ENCODE measurements around the gene PCDHA7.
"Not testable (repeated sequence)": the region's sequence is repeated elsewhere in the genome, so short reads cannot be mapped to it uniquely, and the experiment has no call there.

Gene PCDHA7

DNA sequence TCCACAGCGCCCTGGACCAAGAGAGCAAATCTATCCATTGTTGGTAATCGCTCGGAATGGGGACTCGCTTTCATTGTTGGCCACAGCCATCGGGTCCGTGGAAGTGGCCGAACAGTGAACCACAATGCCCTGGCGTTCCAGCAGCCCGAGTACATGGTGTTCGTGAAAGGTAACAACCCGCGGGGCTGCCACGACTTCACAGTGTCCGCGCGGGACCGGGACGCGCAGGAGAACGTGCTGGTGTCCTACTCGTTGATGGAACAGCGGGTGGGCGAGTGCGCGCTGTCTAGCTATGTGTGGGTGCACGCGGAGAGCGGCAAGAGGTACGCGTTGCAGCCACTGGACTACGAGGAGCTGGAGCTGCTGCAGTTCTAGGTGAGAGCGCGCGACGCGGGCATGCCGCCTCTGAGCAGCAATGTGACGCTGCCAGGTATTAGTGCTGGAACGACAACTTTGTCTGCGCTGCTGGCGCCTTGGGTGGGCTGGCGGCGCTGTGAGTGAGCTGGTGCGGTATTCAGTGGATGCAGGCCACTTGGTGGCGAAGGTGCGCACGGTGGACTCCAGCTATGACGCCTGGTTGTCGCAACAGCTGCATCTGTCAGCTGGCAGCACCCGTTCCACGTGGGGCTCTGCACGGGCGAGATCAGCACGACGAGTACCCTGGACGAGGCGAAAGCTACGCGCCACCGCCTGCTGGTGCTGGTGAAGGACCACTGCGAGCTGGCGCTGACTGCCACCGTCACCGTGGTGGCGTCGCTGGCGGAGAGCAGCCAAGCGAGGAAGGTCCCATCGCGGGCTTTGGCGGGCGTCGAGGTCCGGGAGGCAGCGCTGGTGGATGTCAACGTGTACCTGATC lies 28.6 kb downstream of the PCDHA7 start:
- DNase-seq = no peak

DNA sequence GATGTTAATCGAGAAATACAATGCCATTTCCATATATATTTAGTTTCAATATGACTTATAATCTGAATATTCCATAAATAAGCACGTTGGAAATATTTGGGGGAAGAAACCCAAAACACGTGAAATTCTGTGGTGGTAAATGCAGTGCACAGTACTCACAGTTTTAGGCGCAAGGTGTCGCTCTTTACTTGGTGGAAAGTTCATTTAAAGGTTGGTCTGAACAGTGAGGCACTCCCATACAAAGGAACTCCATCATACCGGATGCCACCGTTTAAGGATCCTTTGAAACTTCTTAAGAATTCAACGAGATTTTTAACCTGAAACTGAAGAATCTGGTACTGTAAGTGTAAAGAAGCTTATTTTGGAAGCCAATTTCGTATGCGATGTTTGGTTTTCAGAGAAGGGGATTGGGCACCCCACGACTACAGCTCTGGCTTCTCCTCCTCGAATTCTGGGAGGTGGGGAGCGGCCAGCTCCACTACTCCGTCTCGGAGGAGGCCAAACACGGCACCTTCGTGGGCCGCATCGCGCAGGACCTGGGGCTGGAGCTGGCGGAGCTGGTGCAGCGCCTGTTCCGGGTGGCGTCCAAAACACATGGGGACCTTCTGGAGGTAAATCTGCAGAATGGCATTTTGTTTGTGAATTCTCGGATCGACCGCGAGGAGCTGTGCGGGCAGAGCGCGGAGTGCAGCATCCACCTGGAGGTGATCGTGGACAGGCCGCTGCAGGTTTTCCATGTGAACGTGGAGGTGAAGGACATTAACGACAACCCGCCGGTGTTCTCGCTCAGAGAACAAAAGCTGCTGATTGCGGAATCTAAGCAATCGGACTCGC lies 34.9 kb downstream of the PCDHA7 start, which contains the start of gene PCDHA11:
Gene PCDHA11 (plus strand): TSS at position 237 of the 834 bp plus-strand sequence. CDS start 147 bp downstream, at position 384.
- DNase-seq = no peak

GRCh38 chr5:140869555-140869886 lies 35.5 kb downstream of the PCDHA7 start:
- no peak for DNase-seq

DNA sequence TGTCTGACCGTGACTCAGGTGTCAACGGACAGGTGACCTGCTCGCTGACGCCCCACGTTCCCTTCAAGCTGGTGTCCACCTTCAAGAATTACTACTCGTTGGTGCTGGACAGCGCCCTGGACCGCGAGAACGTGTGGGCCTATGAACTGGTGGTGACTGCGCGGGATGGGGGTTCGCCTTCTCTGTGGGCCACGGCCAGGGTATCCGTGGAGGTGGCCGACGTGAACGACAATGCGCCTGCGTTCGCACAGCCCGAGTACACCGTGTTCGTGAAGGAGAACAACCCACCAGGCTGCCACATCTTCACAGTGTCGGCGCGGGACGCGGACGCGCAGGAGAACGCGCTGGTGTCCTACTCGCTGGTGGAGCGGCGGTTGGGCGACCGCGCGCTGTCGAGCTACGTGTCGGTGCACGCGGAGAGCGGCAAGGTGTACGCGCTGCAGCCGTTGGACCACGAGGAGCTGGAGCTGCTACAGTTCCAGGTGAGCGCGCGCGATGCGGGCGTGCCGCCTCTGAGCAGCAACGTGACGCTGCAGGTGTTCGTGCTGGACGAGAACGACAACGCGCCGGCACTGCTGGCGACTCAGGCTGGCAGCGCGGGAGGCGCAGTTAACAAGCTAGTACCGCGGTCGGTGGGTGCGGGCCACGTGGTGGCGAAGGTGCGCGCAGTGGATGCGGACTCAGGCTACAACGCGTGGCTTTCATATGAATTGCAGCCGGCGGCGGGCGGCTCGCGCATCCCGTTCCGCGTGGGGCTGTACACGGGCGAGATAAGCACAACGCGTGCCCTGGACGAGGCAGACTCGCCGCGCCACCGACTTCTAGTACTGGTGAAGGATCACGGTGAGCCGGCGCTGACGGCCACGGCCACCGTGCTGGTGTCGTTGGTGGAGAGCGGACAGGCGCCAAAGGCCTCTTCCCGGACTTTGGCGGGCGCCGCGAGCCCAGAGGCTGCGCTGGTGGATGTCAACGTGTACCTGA lies 36.4 kb downstream of the PCDHA7 start:
- DNase-seq = no peak

DNA sequence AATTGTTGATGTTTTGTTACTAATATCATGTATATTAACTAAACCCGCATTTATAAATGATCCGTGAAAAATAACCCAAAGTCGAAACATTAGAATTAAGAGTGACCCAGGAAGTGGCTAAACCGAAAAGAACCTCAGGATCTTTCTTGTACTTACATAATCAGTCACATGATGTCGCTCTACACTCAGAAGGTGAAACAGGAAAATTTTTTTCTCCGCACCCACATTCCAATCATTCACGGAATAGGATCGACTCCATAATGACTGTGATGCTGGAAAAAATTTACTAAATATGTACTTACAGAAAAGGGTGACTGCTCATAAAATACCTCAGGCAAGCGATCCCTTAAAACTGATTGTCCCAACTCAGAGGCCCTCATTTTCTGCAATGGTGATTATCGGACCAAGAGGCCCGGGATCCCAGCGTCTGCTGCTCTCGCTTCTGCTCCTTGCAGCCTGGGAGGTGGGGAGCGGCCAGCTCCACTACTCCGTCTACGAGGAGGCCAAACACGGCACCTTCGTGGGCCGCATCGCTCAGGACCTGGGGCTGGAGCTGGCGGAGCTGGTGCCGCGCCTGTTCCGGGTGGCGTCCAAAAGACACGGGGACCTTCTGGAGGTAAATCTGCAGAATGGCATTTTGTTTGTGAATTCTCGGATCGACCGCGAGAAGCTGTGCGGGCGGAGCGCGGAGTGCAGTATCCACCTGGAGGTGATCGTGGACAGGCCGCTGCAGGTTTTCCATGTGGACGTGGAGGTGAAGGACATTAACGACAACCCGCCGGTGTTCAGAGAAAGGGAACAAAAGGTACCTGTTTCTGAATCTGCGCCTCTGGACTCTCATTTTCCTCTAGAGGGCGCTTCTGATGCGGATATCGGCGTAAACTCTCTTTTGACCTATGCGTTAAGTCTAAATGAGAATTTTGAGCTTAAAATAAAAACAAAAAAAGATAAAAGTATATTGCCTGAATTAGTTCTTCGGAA lies 41.3 kb downstream of the PCDHA7 start, which contains the start of gene PCDHA12:
Gene PCDHA12 (plus strand): TSS at position 224 of the 981 bp plus-strand sequence. CDS start 165 bp downstream, at position 389.
- DNase-seq = no peak

DNA sequence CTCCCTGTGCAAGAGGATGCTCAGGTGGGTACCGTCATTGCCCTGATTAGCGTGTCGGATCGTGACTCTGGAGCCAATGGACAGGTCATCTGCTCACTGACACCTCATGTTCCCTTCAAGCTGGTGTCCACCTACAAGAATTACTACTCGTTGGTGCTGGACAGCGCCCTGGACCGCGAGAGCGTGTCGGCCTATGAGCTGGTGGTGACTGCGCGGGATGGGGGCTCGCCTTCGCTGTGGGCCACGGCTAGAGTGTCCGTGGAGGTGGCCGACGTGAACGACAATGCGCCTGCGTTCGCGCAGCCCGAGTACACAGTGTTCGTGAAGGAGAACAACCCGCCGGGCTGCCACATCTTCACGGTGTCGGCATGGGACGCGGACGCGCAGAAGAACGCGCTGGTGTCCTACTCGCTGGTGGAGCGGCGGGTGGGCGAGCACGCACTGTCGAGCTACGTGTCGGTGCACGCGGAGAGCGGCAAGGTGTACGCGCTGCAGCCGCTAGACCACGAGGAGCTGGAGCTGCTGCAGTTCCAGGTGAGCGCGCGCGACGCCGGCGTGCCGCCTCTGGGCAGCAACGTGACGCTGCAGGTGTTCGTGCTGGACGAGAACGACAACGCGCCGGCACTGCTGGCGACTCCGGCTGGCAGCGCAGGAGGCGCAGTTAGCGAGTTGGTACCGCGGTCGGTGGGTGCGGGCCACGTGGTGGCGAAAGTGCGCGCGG lies 42.6 kb downstream of the PCDHA7 start:
- DNase-seq = not testable (repeated sequence)

GRCh38 chr5:140877262-140877581 lies 43.2 kb downstream of the PCDHA7 start:
- DNase-seq = no peak

DNA sequence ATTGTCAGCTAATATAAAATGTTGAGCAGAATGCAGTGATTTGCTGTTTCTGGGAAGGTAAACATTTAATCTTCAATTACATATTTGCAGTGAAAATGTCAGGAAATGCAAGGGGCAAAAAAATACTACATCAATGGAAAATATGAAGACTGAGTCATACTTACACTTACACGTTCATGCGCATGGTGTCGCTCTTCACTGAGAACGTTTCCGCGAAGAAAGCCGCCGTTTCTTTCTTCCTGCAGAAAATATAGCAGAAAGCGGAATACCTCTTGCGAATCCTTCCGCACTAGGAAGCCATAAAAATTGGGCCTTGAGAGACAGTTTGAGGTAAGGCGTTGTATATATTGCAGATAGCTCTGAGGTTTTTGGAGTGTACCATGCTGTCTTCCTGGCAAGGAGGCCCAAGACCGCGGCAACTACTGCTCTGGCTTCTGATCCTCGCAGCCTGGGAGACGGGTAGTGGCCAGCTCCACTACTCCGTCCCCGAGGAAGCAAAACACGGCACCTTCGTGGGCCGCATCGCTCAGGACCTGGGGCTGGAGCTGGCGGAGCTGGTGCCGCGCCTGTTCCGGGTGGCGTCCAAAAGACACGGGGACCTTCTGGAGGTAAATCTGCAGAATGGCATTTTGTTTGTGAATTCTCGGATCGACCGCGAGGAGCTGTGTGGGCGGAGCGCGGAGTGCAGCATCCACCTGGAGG lies 48.0 kb downstream of the PCDHA7 start, which contains the start of gene PCDHA13:
Gene PCDHA13 (plus strand): TSS at position 236 of the 702 bp plus-strand sequence. CDS start 145 bp downstream, at position 381.
- no peak for DNase-seq

- no peak for DNase-seq
These were observed 48.5 kb downstream of the PCDHA7 start for GRCh38 chr5:140882591-140882899.

DNA sequence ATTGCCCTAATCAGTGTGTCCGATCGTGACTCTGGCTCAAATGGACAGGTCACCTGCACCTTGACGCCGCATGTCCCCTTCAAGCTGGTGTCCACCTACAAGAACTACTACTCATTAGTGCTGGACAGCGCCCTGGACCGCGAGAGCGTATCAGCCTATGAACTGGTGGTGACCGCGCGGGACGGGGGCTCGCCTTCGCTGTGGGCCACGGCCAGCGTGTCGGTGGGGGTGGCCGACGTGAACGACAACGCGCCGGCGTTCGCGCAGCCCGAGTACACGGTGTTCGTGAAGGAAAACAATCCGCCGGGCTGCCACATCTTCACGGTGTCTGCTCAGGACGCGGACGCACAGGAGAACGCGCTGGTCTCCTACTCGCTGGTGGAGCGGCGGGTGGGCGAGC lies 49.3 kb downstream of the PCDHA7 start:
- DNase-seq = no peak

DNA sequence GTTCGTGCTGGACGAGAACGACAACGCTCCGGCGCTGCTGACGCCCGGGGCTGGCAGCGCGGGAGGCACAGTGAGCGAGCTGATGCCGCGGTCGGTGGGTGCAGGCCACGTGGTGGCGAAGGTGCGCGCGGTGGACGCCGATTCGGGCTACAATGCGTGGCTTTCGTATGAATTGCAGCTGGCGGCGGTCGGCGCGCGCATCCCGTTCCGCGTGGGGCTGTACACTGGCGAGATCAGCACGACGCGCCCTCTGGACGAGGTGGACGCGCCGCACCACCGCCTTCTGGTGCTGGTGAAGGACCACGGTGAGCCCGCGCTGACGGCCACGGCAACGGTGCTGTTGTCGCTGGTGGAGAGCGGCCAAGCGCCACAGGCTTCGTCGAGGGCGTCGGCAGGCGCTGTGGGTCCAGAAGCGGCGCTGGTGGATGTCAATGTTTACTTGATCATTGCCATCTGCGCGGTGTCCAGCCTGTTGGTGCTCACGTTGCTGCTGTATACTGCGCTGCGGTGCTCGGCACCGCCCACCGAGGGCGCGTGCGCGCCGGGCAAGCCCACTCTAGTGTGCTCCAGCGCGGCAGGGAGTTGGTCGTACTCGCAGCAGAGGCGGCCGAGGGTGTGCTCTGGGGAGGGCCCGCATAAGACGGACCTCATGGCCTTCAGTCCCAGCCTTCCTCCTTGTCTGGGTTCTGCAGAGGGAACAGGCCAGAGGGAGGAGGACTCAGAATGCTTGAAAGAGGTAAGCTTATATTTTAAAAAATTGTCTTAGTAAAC lies 50.0 kb downstream of the PCDHA7 start:
- no peak for DNase-seq

Measured in NCI-H187 (cell line).